HEK293 (cell line): ENCODE results near the gene CSF3.

Experiments
- CTCF ChIA-PET: fragments of 350-600 bp; formaldehyde crosslinking; extraction: SDS; loops from one replicate; lab custom pipeline; 2021; ENCODE audit warnings: antibody characterized with exemption; lab: Yijun Ruan, JAX
- POLR2A ChIA-PET: fragments of 300-600 bp; formaldehyde crosslinking; extraction: SDS; loops from one replicate; lab custom pipeline; 2020; ENCODE audit warnings: antibody characterized with exemption, inconsistent platforms; lab: Yijun Ruan, JAX
- H3K27ac ChIP-seq: fragments of 200-500 bp; sonication (Bioruptor generic); 2 replicates; pipeline ENCODE4 v1.5.1; 2014; ENCODE audit warnings: low read depth, low read length, control low read depth, inconsistent platforms; ENCODE audit errors: extremely low read depth
- H3K36me3 ChIP-seq, 2 experiments: fragments of 200-500 bp in 1 of 2; sonication (Bioruptor generic) in 1 of 2; 1 replicate in 1 of 2; 2 replicates in 1 of 2; pipeline ENCODE4 v1.5.1; 2014 to 2017; ENCODE audit warnings: inconsistent platforms in 2 of 2, low read length in 2 of 2; ENCODE audit not compliant: control insufficient read depth in 2 of 2, insufficient read depth in 1 of 2
- H3K4me1 ChIP-seq: fragments of 200-500 bp; sonication (Bioruptor generic); 2 replicates; pipeline ENCODE4 v1.5.1; 2014; ENCODE audit warnings: mild to moderate bottlenecking, low read length, inconsistent platforms; ENCODE audit not compliant: control insufficient read depth, insufficient read depth
- H3K4me3 ChIP-seq: 2 replicates; pipeline ENCODE4 v1.5.1; 2011; ENCODE audit warnings: low read depth, mild to moderate bottlenecking, control low read depth, low read length, moderate library complexity
- H3K9me3 ChIP-seq: fragments of 200-500 bp; sonication (Bioruptor generic); 2 replicates; pipeline ENCODE4 v1.5.1; 2014; ENCODE audit warnings: low read depth, low read length, inconsistent platforms; ENCODE audit not compliant: control insufficient read depth, insufficient read depth
- OSR2 ChIP-seq: fragments of 450-650 bp; formaldehyde crosslinking; IDR thresholded peaks from 2 replicates; pipeline ENCODE4 v1.5.1; 2016; ENCODE audit warnings: missing biosample characterization, missing genetic modification characterization
- RBAK ChIP-seq: fragments of 450-650 bp; formaldehyde crosslinking; IDR thresholded peaks from 2 replicates; pipeline ENCODE4 v1.5.1; 2016; ENCODE audit warnings: missing biosample characterization, missing genetic modification characterization
- SP7 ChIP-seq: fragments of 450-650 bp; formaldehyde crosslinking; IDR thresholded peaks from 2 replicates; pipeline ENCODE4 v1.5.1; 2016; ENCODE audit warnings: missing biosample characterization, missing genetic modification characterization
- TRIM28 ChIP-seq: IDR thresholded peaks from 2 replicates; pipeline ENCODE4 v1.6.1; 2011; ENCODE audit warnings: low read length, control low read depth, borderline replicate concordance
- ZBTB1 ChIP-seq: fragments of 450-650 bp; formaldehyde crosslinking; IDR thresholded peaks from 2 replicates; pipeline ENCODE4 v1.5.1; 2016; ENCODE audit warnings: missing biosample characterization, missing genetic modification characterization
- ZFP37 ChIP-seq: fragments of 450-650 bp; formaldehyde crosslinking; IDR thresholded peaks from 2 replicates; pipeline ENCODE4 v1.5.1; 2016; ENCODE audit warnings: missing biosample characterization, missing genetic modification characterization
- ZIC2 ChIP-seq: fragments of 450-650 bp; formaldehyde crosslinking; IDR thresholded peaks from 2 replicates; pipeline ENCODE4 v1.5.1; 2016; ENCODE audit warnings: missing biosample characterization, missing genetic modification characterization
- ZNF10 ChIP-seq: fragments of 450-650 bp; formaldehyde crosslinking; IDR thresholded peaks from 2 replicates; pipeline ENCODE4 v1.5.1; 2017; ENCODE audit warnings: missing biosample characterization, missing genetic modification characterization
- ZNF112 ChIP-seq: fragments of 450-650 bp; formaldehyde crosslinking; IDR thresholded peaks from 2 replicates; pipeline ENCODE4 v1.5.0; 2017; ENCODE audit warnings: missing biosample characterization, missing genetic modification characterization
- ZNF19 ChIP-seq: fragments of 450-650 bp; formaldehyde crosslinking; IDR thresholded peaks from 2 replicates; pipeline ENCODE4; 2016; ENCODE audit warnings: missing biosample characterization, missing genetic modification characterization, low read depth
- ZNF23 ChIP-seq: fragments of 450-650 bp; formaldehyde crosslinking; IDR thresholded peaks from 2 replicates; pipeline ENCODE4 v1.5.1; 2016; ENCODE audit warnings: missing biosample characterization, missing genetic modification characterization, borderline replicate concordance
- ZNF302 ChIP-seq: fragments of 450-650 bp; formaldehyde crosslinking; IDR thresholded peaks from 2 replicates; pipeline ENCODE4 v1.5.1; 2016; ENCODE audit warnings: missing biosample characterization, missing genetic modification characterization, low read depth
- ZNF521 ChIP-seq: fragments of 450-650 bp; formaldehyde crosslinking; IDR thresholded peaks from 2 replicates; pipeline ENCODE4 v1.5.1; 2017; ENCODE audit warnings: missing biosample characterization, mild to moderate bottlenecking, missing genetic modification characterization
- ZNF560 ChIP-seq: fragments of 450-650 bp; formaldehyde crosslinking; IDR thresholded peaks from 2 replicates; pipeline ENCODE4 v1.5.1; 2017; ENCODE audit warnings: missing biosample characterization, missing genetic modification characterization, borderline replicate concordance
- ZNF629 ChIP-seq: fragments of 450-650 bp; formaldehyde crosslinking; IDR thresholded peaks from 2 replicates; pipeline ENCODE4 v1.5.1; 2017; ENCODE audit warnings: missing biosample characterization, missing genetic modification characterization
- ZNF843 ChIP-seq: fragments of 450-650 bp; formaldehyde crosslinking; IDR thresholded peaks from 2 replicates; pipeline ENCODE4 v1.5.1; 2016; ENCODE audit warnings: missing biosample characterization, missing genetic modification characterization
- ZSCAN16 ChIP-seq: fragments of 450-650 bp; formaldehyde crosslinking; IDR thresholded peaks from 2 replicates; pipeline ENCODE4 v1.5.1; 2016; ENCODE audit warnings: missing biosample characterization, missing genetic modification characterization
- TF ChIP-seq, protein P1 (sequence below): fragments of 450-650 bp; formaldehyde crosslinking; IDR thresholded peaks from 2 replicates; pipeline ENCODE4 v1.5.1; 2017; ENCODE audit warnings: missing biosample characterization, missing genetic modification characterization
- TF ChIP-seq, protein P2 (sequence below): fragments of 450-650 bp; formaldehyde crosslinking; IDR thresholded peaks from 2 replicates; pipeline ENCODE4 v1.5.1; 2016; ENCODE audit warnings: missing biosample characterization, missing genetic modification characterization
- TF ChIP-seq, protein P3 (sequence below): fragments of 450-650 bp; formaldehyde crosslinking; IDR thresholded peaks from 2 replicates; pipeline ENCODE4 v1.5.1; 2016; ENCODE audit warnings: missing biosample characterization, missing genetic modification characterization
- TF ChIP-seq, protein P4 (sequence below): fragments of 450-650 bp; formaldehyde crosslinking; IDR thresholded peaks from 2 replicates; pipeline ENCODE4 v1.5.1; 2016; ENCODE audit warnings: missing biosample characterization, missing genetic modification characterization
- TF ChIP-seq, protein P5 (sequence below): fragments of 450-650 bp; formaldehyde crosslinking; IDR thresholded peaks from 2 replicates; pipeline ENCODE4 v1.5.1; 2016; ENCODE audit warnings: missing biosample characterization, missing genetic modification characterization, borderline replicate concordance

CSF3 gene

DNA sequence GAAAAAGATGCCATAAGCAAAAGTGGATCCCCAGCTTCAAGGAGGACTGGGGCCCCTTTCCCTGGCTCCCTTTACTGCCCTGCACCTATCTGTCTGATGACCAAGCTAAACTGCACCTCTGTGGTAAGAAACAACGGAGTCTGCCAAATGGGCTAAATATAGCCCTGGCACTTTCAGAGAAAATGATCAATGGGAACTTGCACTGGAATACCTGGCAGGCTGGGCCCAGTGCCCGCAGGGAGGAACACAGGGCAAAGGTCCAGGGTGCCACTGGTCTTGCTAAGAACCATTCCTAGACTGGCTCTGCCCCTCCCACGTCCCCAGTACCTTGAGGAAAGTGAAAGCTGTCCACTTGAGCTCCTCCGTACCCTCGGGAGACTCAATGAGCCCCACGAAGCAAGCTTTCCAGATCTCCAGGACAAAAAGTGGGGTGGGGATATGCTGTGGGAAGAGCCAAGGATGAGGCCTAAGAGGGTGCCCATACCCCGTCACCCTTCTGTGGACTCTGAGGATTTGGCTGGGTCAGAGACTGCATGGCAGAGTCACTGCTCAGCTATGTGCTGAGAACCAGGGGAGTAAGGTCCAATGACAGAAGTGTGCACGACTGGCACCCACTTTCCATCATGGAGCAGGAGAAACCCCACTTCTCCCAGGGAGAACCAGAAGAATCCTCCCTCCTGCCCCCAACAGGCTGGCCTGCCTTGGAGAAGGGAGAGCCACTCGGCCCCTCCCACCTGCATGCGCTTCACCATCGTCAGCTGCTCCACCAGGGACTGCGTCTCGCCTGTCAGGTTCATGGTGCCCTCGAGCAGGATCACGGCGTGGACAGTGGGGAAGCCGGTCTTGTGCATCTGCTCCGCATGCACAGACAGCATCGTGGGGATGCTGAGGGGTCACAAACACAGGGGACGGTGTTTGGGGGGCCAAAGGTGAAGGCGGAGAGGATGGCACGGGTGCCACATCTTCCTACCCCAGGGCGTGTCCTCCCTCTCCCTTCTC, 17.4 kb downstream of the CSF3 start:
- TF ChIP-seq, protein P1, sequence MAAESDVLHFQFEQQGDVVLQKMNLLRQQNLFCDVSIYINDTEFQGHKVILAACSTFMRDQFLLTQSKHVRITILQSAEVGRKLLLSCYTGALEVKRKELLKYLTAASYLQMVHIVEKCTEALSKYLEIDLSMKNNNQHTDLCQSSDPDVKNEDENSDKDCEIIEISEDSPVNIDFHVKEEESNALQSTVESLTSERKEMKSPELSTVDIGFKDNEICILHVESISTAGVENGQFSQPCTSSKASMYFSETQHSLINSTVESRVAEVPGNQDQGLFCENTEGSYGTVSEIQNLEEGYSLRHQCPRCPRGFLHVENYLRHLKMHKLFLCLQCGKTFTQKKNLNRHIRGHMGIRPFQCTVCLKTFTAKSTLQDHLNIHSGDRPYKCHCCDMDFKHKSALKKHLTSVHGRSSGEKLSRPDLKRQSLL (tag by site-specific recombination), result no peak
- ChIA-PET CTCF (interaction anchor here (0.6 to 10.2 kb wide), 7 partner anchors 6 to 80 kb away, joined by 4 to 154 read pairs (median 91); partner anchors contain the start of genes CSF3 and MED24), POLR2A (interaction anchor here (1.6 kb wide), 1 partner anchor 22 kb away, joined by 4 read pairs; the partner anchor contains the start of gene MED24)
- H3K27ac ChIP-seq, result no peak overlapping the region
- H3K9me3 ChIP-seq, result no peaks in the 10 kb centered on the region
- no peaks in the 10 kb centered on the region for H3K4me1 ChIP-seq
- H3K36me3 ChIP-seq, result peaks cover 27 to 87% of the 10 kb centered on the region in 2 experiments
- no peak overlapping the region for H3K4me3 ChIP-seq

DNA sequence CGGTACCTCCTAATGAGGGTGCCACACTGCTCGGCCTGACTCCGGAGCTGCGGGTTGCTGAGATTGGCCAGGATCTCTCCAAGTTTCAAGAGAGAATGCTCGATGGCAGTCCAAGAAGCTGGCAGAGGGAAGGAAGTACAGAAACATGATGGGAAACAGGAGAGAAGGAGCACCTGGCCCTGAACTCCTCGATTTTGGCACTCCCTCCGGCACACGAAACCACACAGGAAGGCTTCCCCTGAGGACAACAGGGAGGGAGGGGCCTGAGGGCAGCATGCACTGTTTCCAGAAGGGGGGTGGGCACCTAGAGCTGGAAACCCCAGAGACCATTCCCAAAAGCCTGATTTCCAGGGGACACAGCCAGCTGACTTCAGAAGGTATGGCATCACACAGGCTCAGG, 18.1 kb downstream of the CSF3 start:
- peaks cover 26 to 82% of the 10 kb centered on the region in 2 experiments for H3K36me3 ChIP-seq
- H3K4me3 ChIP-seq, result no peak overlapping the region
- no peak overlapping the region for H3K27ac ChIP-seq
- H3K4me1 ChIP-seq, result no peaks in the 10 kb centered on the region
- POLR2A ChIA-PET, result interaction anchor here (1.6 to 3.7 kb wide), 2 partner anchors 21 to 80 kb away, joined by 4 to 17 read pairs; partner anchors contain the start of gene MED24
- H3K9me3 ChIP-seq, result no peaks in the 10 kb centered on the region
- no peak for TF ChIP-seq ZNF629 (tag by site-specific recombination)
- CTCF ChIA-PET, result interaction anchor here (0.7 to 10.2 kb wide), 8 partner anchors 7 to 160 kb away, joined by 3 to 154 read pairs (median 87); partner anchors contain the start of genes CSF3 and MED24

DNA sequence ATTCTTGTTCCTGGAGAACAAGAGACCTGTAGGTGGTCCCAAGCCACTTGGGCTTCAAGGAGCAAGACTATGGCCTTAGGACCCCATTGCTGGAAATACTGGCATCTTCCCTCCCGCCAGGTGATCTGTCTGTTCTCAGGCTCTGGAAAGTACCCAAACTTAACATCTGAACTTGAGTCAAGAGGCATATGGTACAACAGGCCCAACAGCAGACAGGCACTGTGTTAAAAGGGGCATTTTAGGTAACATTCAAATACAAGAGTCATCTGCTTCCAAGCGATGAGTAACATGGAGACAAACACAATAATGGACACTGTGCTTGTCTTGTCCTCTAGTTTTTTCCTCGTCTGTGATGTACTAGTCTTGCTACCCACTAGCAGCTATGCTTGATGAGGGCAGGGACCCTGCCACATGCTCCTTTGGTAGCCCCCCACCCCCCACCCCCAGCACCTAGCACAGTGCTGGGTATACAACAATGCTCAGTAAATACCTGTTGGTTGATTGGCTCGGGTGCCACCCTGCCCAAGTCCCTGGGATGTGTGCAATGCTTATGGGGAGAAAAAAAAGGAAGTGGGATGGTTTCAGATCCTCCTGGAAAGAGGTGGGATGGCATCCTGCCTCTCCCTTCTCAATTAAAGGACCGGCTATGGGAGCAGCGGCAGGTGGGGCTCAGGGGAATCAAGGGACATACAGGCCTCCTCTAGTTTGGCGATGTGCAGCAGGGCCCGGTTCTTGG, 19.4 kb downstream of the CSF3 start:
- ChIA-PET CTCF (interaction anchor here (0.6 to 10.2 kb wide), 38 partner anchors 8 to 273 kb away, joined by 3 to 154 read pairs (median 6); partner anchors contain the start of genes CSF3, MED24 and NR1D1), POLR2A (interaction anchor here (0.5 to 3.7 kb wide), 11 partner anchors 14 to 89 kb away, joined by 3 to 17 read pairs (median 3); partner anchors contain the start of genes CSF3, MED24, NR1D1 and THRA)
- Histone ChIP-seq H3K27ac (no peak overlapping the region), H3K9me3 (no peaks in the 10 kb centered on the region), H3K4me1 (no peaks in the 10 kb centered on the region), H3K4me3 (no peak overlapping the region), H3K36me3 (peaks cover 15 to 69% of the 10 kb centered on the region in 2 experiments)
- TF ChIP-seq OSR2 (tag by site-specific recombination) (no peak), ZNF23 (tag by site-specific recombination) (no peak), ZNF10 (tag by site-specific recombination) (no peak), ZNF19 (no peak), SP7 (tag by site-specific recombination) (no peak), ZIC2 (tag by site-specific recombination) (no peak), ZBTB1 (tag by site-specific recombination) (no peak), ZNF112 (tag by site-specific recombination) (no peak), ZNF302 (tag by site-specific recombination) (no peak), RBAK (tag by site-specific recombination) (no peak), ZSCAN16 (no peak), ZFP37 (tag by site-specific recombination) (no peak), ZNF843 (no peak), TRIM28 (no peak), ZNF521 (tag by site-specific recombination) (no peak), ZNF560 (tag by site-specific recombination) (no peak)
- TF ChIP-seq, protein P2, sequence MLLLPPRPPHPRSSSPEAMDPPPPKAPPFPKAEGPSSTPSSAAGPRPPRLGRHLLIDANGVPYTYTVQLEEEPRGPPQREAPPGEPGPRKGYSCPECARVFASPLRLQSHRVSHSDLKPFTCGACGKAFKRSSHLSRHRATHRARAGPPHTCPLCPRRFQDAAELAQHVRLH, result no peak
- TF ChIP-seq, protein P3, sequence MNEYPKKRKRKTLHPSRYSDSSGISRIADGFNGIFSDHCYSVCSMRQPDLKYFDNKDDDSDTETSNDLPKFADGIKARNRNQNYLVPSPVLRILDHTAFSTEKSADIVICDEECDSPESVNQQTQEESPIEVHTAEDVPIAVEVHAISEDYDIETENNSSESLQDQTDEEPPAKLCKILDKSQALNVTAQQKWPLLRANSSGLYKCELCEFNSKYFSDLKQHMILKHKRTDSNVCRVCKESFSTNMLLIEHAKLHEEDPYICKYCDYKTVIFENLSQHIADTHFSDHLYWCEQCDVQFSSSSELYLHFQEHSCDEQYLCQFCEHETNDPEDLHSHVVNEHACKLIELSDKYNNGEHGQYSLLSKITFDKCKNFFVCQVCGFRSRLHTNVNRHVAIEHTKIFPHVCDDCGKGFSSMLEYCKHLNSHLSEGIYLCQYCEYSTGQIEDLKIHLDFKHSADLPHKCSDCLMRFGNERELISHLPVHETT (tag by site-specific recombination), result no peak
- TF ChIP-seq, protein P4, sequence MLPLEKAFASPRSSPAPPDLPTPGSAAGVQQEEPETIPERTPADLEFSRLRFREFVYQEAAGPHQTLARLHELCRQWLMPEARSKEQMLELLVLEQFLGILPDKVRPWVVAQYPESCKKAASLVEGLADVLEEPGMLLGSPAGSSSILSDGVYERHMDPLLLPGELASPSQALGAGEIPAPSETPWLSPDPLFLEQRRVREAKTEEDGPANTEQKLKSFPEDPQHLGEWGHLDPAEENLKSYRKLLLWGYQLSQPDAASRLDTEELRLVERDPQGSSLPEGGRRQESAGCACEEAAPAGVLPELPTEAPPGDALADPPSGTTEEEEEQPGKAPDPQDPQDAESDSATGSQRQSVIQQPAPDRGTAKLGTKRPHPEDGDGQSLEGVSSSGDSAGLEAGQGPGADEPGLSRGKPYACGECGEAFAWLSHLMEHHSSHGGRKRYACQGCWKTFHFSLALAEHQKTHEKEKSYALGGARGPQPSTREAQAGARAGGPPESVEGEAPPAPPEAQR (tag by site-specific recombination), result no peak
- TF ChIP-seq, protein P5, sequence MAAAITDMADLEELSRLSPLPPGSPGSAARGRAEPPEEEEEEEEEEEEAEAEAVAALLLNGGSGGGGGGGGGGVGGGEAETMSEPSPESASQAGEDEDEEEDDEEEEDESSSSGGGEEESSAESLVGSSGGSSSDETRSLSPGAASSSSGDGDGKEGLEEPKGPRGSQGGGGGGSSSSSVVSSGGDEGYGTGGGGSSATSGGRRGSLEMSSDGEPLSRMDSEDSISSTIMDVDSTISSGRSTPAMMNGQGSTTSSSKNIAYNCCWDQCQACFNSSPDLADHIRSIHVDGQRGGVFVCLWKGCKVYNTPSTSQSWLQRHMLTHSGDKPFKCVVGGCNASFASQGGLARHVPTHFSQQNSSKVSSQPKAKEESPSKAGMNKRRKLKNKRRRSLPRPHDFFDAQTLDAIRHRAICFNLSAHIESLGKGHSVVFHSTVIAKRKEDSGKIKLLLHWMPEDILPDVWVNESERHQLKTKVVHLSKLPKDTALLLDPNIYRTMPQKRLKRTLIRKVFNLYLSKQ (tag by site-specific recombination), result no peak
